ENCODE results near the gene GINS1.

Gene GINS1

DNA sequence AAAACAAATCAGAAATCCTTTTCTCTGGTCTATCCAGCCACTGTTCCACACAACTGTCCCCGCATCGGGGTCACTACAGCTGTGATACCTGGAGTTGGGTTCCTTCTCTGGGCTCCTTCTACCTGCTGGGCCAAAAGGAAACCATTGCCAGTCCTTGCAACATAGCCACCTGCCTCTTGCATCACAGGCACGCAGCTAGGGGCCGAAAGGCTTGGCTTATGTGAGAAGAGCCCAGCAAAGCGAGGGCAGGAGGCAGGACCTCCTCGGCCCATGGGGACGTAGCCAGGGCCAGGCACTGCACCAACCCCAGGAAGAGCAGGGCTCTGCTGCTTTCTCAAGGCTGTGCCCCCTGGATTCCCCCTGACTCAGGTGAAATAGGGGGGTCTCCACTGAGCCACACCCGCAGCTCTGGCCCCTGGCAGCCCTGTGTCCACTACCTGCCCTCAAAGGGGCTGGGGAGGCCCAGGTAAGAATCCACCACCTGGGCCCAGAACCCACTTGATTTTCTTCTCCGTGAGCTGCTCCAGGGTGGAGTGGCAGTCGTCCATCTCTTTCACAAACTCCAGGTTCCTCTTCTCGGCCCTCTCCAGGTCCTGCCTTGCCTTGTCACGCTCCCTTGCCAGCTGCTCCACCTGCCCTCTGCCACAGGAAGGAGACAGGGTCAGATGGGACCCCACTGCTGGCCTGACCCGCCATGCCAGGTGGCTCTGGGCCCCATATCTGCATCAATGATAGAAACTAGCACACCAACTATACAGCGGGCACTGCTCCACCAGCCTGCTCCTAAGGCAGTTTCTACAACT is 88.9 kb downstream of the GINS1 start:
- no peak for DNase-seq

DNA sequence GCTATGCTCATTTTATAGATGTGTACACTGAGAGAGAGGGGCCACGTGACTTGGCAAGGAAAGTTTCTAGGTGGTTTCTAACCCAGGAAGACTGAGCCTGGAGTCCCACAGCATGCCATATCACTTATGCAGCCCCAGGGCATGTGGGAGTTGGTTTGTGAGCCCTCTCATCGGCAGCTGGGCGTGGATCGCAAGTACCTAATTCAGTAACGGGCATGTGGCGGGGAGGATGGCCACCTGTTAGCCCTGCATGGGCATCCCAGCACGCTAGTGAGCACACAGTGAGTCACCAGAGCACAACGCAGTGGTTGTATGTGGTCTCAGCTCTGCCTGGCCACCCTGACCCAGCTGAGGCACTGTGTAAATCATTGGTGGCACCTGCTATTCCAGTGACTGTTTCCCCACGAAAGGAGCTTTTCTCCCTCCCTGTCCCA is 89.5 kb downstream of the GINS1 start:
- no peak for DNase-seq

DNA sequence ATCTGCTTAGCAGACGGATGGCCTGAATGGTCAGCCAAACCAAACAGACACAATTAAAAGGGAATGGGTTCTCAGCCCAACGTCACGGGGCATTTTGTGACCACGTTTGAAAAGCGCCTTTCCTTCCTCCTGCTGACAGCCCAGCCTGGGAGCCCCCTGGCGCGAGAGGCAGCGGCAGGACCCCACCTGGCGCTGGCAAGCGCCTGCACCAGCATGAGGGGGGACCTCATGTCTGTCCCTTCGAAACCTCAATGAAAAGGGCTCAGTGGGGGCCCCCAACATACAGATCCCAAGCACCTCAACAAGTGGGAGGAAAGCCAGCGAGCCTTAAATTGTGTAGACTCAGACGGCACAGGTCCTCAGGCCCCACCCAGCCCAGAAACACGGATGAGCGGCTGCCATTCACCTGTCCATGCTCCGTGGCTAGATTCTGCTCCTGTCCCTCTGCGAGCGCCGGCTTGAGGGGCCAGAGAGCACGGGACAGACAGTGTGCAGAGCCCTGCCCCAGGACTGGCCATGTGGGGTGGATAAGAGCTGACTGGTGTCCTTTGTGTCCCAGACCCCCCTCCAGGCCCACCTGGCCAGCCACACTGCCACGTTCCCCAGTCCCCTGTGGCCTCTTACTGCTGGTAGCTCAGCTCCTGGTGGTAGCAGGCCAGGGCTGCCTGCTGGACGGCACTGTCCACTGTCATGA is 90.3 kb downstream of the GINS1 start:
- DNase-seq: no peak

Measured in activated CD4-positive, alpha-beta T cell treated with anti-CD3 and anti-CD28 coated beads, Interleukin-10, Interleukin-2, amounts not matched to agents 100 ng/mL and 50 ng/mL, durations not matched to agents 16 hours and 8 hours (primary cell).